ENCODE measurements around the gene RB1. TPM values are rescaled to one million over a fixed set of nuclear protein-coding genes. Genes with fewer than 3 reads are reported as not detected.
A peak's percentile ranks its signal among the peaks of the same experiment; 100 is the strongest.
"Not testable (repeated sequence)": the region's sequence is repeated elsewhere in the genome, so short reads cannot be mapped to it uniquely, and the experiment has no call there.

RB1 gene
- total and polyA plus RNA-seq, 9 of the 15 experiments (the other 6 are each of a cell fraction or from before 2014, with no cell fraction given) = 5.0 to 23.8 (median 17.9) TPM

DNA sequence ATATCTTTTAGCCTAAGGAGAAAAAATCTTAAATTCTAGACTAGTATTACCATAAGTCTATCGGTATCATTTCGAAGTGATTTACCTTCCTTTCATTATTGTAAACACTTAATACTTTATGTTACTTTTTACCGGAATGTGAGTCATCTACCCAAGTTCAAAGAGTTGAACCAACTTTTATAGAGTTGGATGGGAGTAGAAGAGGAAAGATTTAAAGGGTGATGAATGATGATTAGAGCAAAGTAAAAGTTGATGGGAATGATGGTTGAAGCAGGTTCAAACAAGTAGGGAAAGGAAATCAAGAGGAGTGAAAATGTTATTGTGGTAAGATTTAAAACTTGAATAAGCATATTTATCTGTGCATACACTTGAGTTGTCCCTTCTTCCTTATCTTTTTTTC, 120.7 kb downstream of the RB1 start (continued):
- TF ChIP-seq ZNF217 (CRISPR knock-in tag; IDR thresholded peaks at IDR 0.05) (no peak), SRSF9 (IDR thresholded peaks at IDR 0.05; ENCODE audit: borderline replicate concordance, low read depth, low read length) (no peak), ZNF561 (CRISPR knock-in tag; conservative IDR thresholded peaks at IDR 0.05) (no peak)

DNA sequence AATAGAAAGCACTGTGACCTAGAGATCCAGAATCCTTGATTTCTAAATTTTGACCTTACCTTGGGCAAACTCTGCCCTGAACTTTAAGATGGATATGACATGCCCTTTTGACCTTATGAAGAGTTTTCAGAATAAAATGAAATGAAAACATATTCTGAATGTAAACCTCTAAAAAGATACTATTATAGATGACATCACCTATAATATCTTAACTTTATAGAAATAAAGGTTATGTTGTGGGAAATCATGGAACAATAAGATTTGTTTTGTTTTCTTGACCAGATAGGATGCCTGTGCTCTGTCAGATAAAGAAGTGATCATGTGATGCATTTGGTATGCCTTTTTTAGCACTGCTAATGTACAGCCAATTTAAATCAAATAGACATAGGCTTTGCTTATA, 122.5 kb downstream of the RB1 start:
- BruUV-seq (replicated peaks) = no TSS peak
- in situ Hi-C loops (cut with MboI) = no loop called here

DNA sequence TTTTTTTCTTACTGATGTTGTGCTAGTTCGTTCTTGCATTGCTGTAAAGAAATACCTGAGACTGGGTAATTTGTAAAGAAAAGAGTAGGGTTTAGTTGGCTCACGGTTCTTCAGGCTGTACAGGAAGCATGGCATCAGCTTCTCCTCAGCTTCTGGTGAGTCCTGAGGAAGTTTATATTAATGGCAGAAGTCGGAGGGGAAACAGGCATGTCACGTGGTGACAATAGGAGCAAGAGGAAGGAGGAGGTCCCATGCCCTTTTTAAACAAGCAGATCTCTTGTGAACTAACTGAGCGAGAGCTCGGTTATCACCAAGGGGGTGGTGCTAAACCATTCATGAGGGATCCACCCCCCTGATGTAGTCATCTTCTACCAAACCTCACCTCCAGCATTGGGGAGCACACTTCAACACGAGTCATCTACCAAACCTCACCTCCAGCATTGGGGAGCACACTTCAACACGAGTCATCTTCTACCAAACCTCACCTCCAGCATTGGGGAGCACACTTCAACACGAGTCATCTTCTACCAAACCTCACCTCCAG, 123.3 kb downstream of the RB1 start:
- H3K27ac ChIP-seq (ENCODE audit: extremely low read depth, low read depth, low read length); H4K20me1 ChIP-seq (replicated peaks; ENCODE audit: control insufficient read depth, insufficient read depth, low read length); H3K36me3 ChIP-seq (ENCODE audit: control insufficient read depth, insufficient read depth, low read length); POLR2A ChIA-PET; H3K9ac ChIP-seq (ENCODE audit: insufficient read depth in 1 of 2, low read depth in 2 of 2, low read length in 2 of 2); intact Hi-C loops (cut with micrococcal nuclease); H3K27me3 ChIP-seq (ENCODE audit: control insufficient read depth in 2 of 2, insufficient read depth in 2 of 2, low read length in 2 of 2); ATAC-seq; BruUV-seq (replicated peaks); H3K4me3 ChIP-seq; H3K4me2 ChIP-seq (ENCODE audit: insufficient read depth, low read length); H3K9me3 ChIP-seq (replicated peaks; ENCODE audit: control insufficient read depth, insufficient read depth, low read depth, low read length); in situ Hi-C loops (cut with MboI); H3K79me2 ChIP-seq (ENCODE audit: control insufficient read depth, insufficient read depth, low read length); H2AFZ ChIP-seq (ENCODE audit: low read depth, low read length); FAIRE-seq; H3K9me1 ChIP-seq (ENCODE audit: control insufficient read depth, insufficient read depth, low read length); H3K4me1 ChIP-seq (replicated peaks in 1 of 2; ENCODE audit: control insufficient read depth in 2 of 2, insufficient read depth in 2 of 2, low read length in 2 of 2); CTCF ChIA-PET (ENCODE audit: low intra/inter-chr PET ratio); DNase-seq (ENCODE audit: extremely low read depth in 1 of 4, low spot score in 3 of 4): not testable (repeated sequence)
- 79% methylated on average over 8 of the region's 9 CpGs for WGBS (ENCODE audit: insufficient coverage, low coverage, missing lambda C conversion rate)

More for the DNA sequence above, 122.5 kb downstream of the RB1 start:
- Histone ChIP-seq H2AFZ (ENCODE audit: low read depth, low read length) (no peak overlapping the region), H3K4me1 (replicated peaks in 1 of 2; ENCODE audit: control insufficient read depth in 2 of 2, insufficient read depth in 2 of 2, low read length in 2 of 2) (no peaks in the 10 kb centered on the region), H3K79me2 (ENCODE audit: control insufficient read depth, insufficient read depth, low read length) (no peaks in the 10 kb centered on the region), H3K27ac (ENCODE audit: extremely low read depth, low read depth, low read length) (no peak overlapping the region), H3K36me3 (ENCODE audit: control insufficient read depth, insufficient read depth, low read length) (no peaks in the 10 kb centered on the region), H3K27me3 (ENCODE audit: control insufficient read depth in 2 of 2, insufficient read depth in 2 of 2, low read length in 2 of 2) (no peaks in the 10 kb centered on the region), H3K4me2 (ENCODE audit: insufficient read depth, low read length) (no peak overlapping the region), H3K4me3 (no peak overlapping the region), H4K20me1 (replicated peaks; ENCODE audit: control insufficient read depth, insufficient read depth, low read length) (no peaks in the 10 kb centered on the region), H3K9me1 (ENCODE audit: control insufficient read depth, insufficient read depth, low read length) (no peaks in the 10 kb centered on the region), H3K9ac (ENCODE audit: insufficient read depth in 1 of 2, low read depth in 2 of 2, low read length in 2 of 2) (no peak overlapping the region), H3K9me3 (replicated peaks; ENCODE audit: control insufficient read depth, insufficient read depth, low read depth, low read length) (no peaks in the 10 kb centered on the region)
- no peak for ATAC-seq
- ChIA-PET CTCF (ENCODE audit: low intra/inter-chr PET ratio) (no interaction called here), POLR2A (no interaction called here)
- TF ChIP-seq, protein P1, sequence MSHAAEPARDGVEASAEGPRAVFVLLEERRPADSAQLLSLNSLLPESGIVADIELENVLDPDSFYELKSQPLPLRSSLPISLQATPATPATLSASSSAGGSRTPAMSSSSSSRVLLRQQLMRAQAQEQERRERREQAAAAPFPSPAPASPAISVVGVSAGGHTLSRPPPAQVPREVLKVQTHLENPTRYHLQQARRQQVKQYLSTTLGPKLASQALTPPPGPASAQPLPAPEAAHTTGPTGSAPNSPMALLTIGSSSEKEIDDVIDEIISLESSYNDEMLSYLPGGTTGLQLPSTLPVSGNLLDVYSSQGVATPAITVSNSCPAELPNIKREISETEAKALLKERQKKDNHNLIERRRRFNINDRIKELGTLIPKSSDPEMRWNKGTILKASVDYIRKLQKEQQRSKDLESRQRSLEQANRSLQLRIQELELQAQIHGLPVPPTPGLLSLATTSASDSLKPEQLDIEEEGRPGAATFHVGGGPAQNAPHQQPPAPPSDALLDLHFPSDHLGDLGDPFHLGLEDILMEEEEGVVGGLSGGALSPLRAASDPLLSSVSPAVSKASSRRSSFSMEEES (CRISPR knock-in tag; IDR thresholded peaks at IDR 0.05) = peak; percentile 43; the same call in 1 of the 2 replicates
- no peak for TF ChIP-seq CBX3 (IDR thresholded peaks at IDR 0.05; ENCODE audit: borderline replicate concordance in 1 of 2, low read length in 2 of 2)
- intact Hi-C loops (cut with micrococcal nuclease) = no loop called here
- FAIRE-seq = no peak
- DNase-seq (ENCODE audit: extremely low read depth in 1 of 4, low spot score in 3 of 4) = no peak

Data from K562 (cell line).